RWPE1 (cell line): ENCODE data around the gene MS4A18.

Experiments used
- CTCF ChIA-PET: fragments of 350-600 bp; sonication (Branson Sonifier 250); formaldehyde crosslinking; extraction: SDS; loops from one replicate; lab custom pipeline; 2021; lab: Yijun Ruan, JAX
- POLR2A ChIA-PET: fragments of 400-600 bp; formaldehyde crosslinking; extraction: SDS; loops from one replicate; lab custom pipeline; 2020; ENCODE audit warnings: antibody characterized with exemption; ENCODE audit not compliant: low non-redundant PET; lab: Yijun Ruan, JAX
- DNase-seq: peaks from one replicate; pipeline ENCODE4 v3.0.0; 2012; ENCODE audit warnings: low spot score
- H3K27ac ChIP-seq: fragments of 450-650 bp; 2 replicates; pipeline ENCODE4 v1.5.1; 2017
- TF ChIP-seq, protein P1 (sequence below): fragments of 450-650 bp; conservative IDR thresholded peaks from 2 replicates; pipeline ENCODE4 v1.5.1; 2017; ENCODE audit warnings: low read depth, mild to moderate bottlenecking

MS4A18 gene

DNA sequence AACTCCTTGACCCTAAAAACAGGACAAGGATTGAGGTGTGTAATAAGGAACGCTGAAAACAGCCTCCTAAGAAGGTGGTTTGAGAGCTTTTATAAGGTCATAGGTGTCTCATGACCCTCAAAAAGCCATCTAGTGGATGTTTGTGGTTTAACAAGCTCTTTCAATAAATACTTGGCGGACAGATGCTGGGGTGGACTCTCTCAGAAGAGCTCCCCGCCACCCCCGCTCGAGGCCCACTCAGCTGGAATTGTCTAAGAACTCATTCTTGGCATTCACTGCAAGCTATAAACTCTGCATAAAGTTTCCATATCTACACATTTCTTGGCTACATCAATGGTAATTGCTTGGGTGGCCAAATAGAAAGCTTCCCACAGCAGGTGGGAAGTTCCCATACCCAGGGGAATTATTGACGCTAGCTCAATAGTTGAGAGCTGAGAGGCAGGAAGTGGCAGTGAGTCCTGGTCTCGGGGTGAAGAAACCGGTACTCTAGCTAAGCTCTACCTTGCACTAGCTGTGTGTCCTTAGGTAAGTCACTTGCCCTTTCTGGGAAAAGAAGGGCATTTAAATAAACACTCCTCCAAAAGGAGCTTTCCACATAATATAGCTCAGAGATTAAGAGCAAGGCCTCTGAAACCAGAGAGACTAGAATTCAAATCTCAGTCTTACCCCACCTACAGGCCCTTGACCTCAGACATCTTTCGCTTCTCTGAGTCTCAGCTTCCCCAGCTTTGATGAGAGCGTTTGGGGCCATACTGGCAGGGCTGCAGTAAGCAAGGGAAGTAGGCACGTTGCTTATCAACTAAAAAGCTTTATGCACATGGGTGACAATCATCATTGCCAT lies 38.6 kb downstream of the MS4A18 start:
- H3K27ac ChIP-seq: no peak overlapping the region
- no peak for DNase-seq
- CTCF ChIA-PET: interaction anchor here (0.6 to 1.3 kb wide), 9 partner anchors 9 to 108 kb away, joined by 3 to 7 read pairs (median 3); no protein-coding TSS in a partner anchor
- POLR2A ChIA-PET: no interaction called here
- TF ChIP-seq, protein P1, sequence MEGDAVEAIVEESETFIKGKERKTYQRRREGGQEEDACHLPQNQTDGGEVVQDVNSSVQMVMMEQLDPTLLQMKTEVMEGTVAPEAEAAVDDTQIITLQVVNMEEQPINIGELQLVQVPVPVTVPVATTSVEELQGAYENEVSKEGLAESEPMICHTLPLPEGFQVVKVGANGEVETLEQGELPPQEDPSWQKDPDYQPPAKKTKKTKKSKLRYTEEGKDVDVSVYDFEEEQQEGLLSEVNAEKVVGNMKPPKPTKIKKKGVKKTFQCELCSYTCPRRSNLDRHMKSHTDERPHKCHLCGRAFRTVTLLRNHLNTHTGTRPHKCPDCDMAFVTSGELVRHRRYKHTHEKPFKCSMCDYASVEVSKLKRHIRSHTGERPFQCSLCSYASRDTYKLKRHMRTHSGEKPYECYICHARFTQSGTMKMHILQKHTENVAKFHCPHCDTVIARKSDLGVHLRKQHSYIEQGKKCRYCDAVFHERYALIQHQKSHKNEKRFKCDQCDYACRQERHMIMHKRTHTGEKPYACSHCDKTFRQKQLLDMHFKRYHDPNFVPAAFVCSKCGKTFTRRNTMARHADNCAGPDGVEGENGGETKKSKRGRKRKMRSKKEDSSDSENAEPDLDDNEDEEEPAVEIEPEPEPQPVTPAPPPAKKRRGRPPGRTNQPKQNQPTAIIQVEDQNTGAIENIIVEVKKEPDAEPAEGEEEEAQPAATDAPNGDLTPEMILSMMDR: 0 out of 2 replicates have a peak, but pooled peaks have one; percentile 18

DNA sequence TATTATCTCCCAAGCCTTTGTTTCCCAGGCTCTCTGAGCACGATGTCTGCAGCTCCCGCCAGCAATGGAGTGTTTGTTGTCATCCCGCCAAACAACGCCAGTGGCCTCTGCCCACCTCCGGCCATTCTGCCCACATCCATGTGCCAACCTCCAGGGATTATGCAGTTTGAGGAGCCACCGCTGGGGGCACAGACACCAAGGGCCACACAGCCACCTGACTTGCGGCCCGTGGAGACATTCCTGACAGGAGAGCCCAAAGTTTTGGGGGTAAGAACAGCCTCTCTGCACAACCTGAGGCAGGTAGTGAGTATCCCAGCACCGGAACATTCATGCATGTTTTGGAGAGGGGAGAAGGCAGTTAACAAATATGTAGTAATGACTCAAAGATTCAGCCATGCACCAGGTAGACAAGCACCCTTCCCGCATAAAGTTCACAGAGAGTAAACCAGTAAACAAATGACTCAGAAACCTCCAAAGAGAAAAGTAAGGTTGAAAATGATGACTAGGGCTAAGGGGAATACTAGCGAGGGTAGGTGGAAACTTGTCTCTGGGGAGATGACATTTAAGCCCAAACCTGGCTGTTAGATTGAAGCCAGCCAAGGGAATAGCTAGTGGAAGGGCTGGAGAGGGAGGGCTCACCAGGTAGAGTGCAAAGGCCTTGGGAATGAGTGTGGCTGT lies 39.3 kb downstream of the MS4A18 start:
- TF ChIP-seq, protein P1: no peak
- no peak overlapping the region for H3K27ac ChIP-seq
- ChIA-PET CTCF (interaction anchor here (0.6 to 1.6 kb wide), 6 partner anchors 9 to 1378 kb away, joined by 3 to 8 read pairs (median 4); no protein-coding TSS in a partner anchor), POLR2A (no interaction called here)
- DNase-seq: no peak

DNA sequence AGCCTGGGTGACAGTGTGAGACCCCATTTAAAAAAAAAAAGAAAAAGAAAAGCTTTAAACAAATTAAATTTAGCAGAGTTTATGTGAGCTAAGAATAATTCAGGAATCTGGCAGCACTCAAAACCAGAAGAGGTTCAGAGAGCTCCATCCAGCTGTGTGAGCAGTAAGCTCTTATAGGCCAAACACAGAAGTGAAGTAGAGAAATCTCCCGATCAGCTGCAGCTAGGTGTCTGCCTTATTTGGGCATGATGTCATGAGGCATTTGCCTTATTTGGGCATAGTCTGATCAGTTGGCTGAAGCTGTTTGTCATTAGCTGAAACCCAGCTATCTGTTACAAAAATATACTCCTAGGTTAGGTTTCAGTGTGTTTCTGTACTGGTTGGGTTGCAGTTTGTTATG lies 40.4 kb downstream of the MS4A18 start:
- DNase-seq: no peak
- CTCF ChIA-PET: interaction anchor here (0.5 to 1.6 kb wide), 4 partner anchors 11 to 1377 kb away, joined by 3 to 8 read pairs (median 3); no protein-coding TSS in a partner anchor
- no peak overlapping the region for H3K27ac ChIP-seq
- TF ChIP-seq, protein P1: no peak
- POLR2A ChIA-PET: no interaction called here

DNA sequence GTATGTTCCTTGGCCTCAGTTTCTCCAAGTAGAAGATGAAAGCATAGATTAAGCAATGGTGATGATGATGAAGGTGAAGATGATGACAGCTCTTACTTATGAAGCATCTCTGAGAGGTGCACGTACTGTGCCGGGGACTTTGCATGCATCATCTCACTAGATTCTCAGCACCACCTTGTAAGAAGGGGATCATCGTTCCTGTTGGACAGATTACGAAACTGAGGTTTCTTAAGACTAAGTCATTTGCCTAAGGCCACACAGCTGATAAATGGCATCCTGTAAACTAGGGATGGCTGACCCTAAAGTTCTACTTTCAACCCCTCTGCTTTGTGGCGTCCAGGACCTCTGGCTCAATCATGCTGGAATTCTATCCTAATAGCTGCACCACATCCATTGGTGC lies 40.8 kb downstream of the MS4A18 start:
- POLR2A ChIA-PET: no interaction called here
- TF ChIP-seq, protein P1: no peak
- H3K27ac ChIP-seq: no peak overlapping the region
- no peak for DNase-seq
- CTCF ChIA-PET: interaction anchor here (0.5 to 1.6 kb wide), 2 partner anchors 10 to 566 kb away, joined by 3 to 8 read pairs; no protein-coding TSS in a partner anchor

DNA sequence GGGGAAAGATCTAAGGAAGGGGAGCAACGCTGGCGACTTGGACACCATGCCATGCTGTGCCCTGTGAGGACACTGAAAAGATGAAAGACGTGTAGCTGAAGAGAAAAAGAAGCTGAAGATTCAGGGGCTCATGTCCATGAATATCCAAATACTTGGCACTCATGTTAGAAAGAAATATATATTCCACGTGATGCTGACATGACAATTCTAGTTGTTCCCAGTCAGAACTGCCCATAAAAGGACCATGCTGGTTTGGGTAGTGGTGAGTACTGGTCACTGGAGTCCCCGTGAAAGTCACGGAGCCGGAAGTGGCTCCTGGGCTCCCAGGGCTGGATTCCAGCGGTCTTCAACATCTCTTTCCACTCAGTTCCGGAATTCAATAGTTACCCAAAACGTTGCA lies 42.0 kb downstream of the MS4A18 start:
- no peak overlapping the region for H3K27ac ChIP-seq
- CTCF ChIA-PET: interaction anchor here (0.7 to 1.1 kb wide), 4 partner anchors 9 to 298 kb away, joined by 3 read pairs; no protein-coding TSS in a partner anchor
- POLR2A ChIA-PET: no interaction called here
- DNase-seq: no peak
- TF ChIP-seq, protein P1: no peak

DNA sequence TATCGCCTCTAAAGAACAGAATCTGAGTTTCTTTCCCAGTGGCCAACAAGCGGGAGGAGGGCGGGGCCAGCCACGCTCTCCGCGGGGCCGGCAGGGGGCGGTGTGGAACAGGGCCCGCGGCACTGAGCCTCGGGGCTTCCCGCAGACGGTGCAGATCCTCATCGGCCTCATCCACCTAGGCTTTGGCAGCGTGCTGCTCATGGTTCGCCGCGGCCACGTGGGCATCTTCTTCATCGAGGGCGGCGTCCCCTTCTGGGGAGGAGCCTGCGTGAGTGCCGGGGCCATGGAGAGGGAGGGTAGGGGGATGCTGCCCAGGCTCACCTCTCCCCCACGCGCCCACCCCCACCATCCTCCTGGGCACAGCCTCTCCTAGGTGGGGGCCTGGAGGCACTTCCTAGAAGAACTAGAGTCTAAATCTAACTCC lies 42.9 kb downstream of the MS4A18 start:
- ChIA-PET POLR2A (no interaction called here), CTCF (interaction anchor here (0.6 to 1.1 kb wide), 5 partner anchors 23 to 884 kb away, joined by 3 read pairs; no protein-coding TSS in a partner anchor)
- TF ChIP-seq, protein P1: peak; percentile 14; the same call in 1 of the 2 replicates
- H3K27ac ChIP-seq: no peak overlapping the region
- no peak for DNase-seq
